Suppressor macrophage treated with lipopolysaccharide for 1 hour (primary cell): Measurements from ENCODE around the gene CELSR2.
"Not testable (repeated sequence)": the region's sequence is repeated elsewhere in the genome, so short reads cannot be mapped to it uniquely, and the experiment has no call there.

Experiments used
- DNase-seq, 3 donors: peaks; one replicate each; pipeline ENCODE4 v3.0.0-alpha.2; 2020 to 2022

Gene CELSR2

GRCh38 chr1:109248797-109249629 is at the start of gene CELSR2:
CELSR2 (plus strand) TSS chr1:109249539; CDS start chr1:109250080, 541 bp downstream.
- DNase-seq, result peak; percentile 63 to 87 (median 76)

- DNase-seq, result peak in 1 of 3 donors; percentile 17
Measured at GRCh38 chr1:109199710-109200109, 49.6 kb upstream of the CELSR2 start.

GRCh38 chr1:109201123-109201703 is 48.1 kb upstream of the CELSR2 start:
- peak; percentile 89 to 91 (median 91) for DNase-seq

- no peak for DNase-seq
Measured at GRCh38 chr1:109204484-109204883, 44.9 kb upstream of the CELSR2 start.

GRCh38 chr1:109206339-109206738 is 43.0 kb upstream of the CELSR2 start:
- no peak for DNase-seq

- DNase-seq, result no peak
Measured at GRCh38 chr1:109207467-109208103, 41.8 kb upstream of the CELSR2 start.

- DNase-seq, result no peak
Measured at GRCh38 chr1:109208394-109208793, 40.9 kb upstream of the CELSR2 start.

GRCh38 chr1:109208836-109209463 is 40.4 kb upstream of the CELSR2 start:
- no peak for DNase-seq

GRCh38 chr1:109210058-109210457 is 39.3 kb upstream of the CELSR2 start:
- no peak for DNase-seq

- DNase-seq, result no peak
Measured at GRCh38 chr1:109213345-109213823, 36.0 kb upstream of the CELSR2 start.

GRCh38 chr1:109213824-109214693 is 35.3 kb upstream of the CELSR2 start, which contains the start of gene SARS1:
SARS1 (plus strand) TSS chr1:109213918; CDS start chr1:109213993, 75 bp downstream.
- peak; percentile 92 to 97 (median 96) for DNase-seq

- DNase-seq, result peak; percentile 65 to 77 (median 71)
Measured at GRCh38 chr1:109214695-109215623, 34.4 kb upstream of the CELSR2 start.

GRCh38 chr1:109216662-109217061 is 32.7 kb upstream of the CELSR2 start:
- no peak for DNase-seq

- DNase-seq, result no peak
Measured at GRCh38 chr1:109218516-109218915, 30.8 kb upstream of the CELSR2 start.

GRCh38 chr1:109221201-109221600 is 28.1 kb upstream of the CELSR2 start:
- DNase-seq, result not testable (repeated sequence)

- no peak for DNase-seq
Measured at GRCh38 chr1:109225308-109225707, 24.0 kb upstream of the CELSR2 start.

GRCh38 chr1:109225711-109226445 is 23.5 kb upstream of the CELSR2 start:
- DNase-seq, result no peak

- no peak for DNase-seq
Measured at GRCh38 chr1:109228167-109228566, 21.2 kb upstream of the CELSR2 start.

GRCh38 chr1:109229531-109230127 is 19.7 kb upstream of the CELSR2 start:
- no peak for DNase-seq

GRCh38 chr1:109231066-109231465 is 18.3 kb upstream of the CELSR2 start:
- DNase-seq, result no peak
